WI38 (cell line): Measurements from ENCODE around the gene SLC24A3.

Experiments used
- H3K4me3 ChIP-seq: 2 replicates; pipeline ENCODE4 v1.5.1; 2011; ENCODE audit warnings: low read depth, mild to moderate bottlenecking, control low read depth, low read length
- CTCF ChIP-seq: IDR thresholded peaks from 2 replicates; pipeline ENCODE4 v1.5.1; 2012; ENCODE audit warnings: low read depth, mild to moderate bottlenecking, control low read depth, low read length

Gene SLC24A3

GRCh38 chr20:19565736-19566135 is 353.3 kb downstream of the SLC24A3 start:
- no peak for TF ChIP-seq CTCF
- H3K4me3 ChIP-seq = no peak overlapping the region

- no peak overlapping the region for H3K4me3 ChIP-seq
- TF ChIP-seq CTCF = no peak
These were observed 353.9 kb downstream of the SLC24A3 start for GRCh38 chr20:19566226-19566945.

- no peak overlapping the region for H3K4me3 ChIP-seq
- no peak for TF ChIP-seq CTCF
These were observed 355.7 kb downstream of the SLC24A3 start for GRCh38 chr20:19568128-19568527.

GRCh38 chr20:19571996-19572395 is 359.6 kb downstream of the SLC24A3 start:
- no peak for TF ChIP-seq CTCF
- no peak overlapping the region for H3K4me3 ChIP-seq

- no peak overlapping the region for H3K4me3 ChIP-seq
- TF ChIP-seq CTCF = no peak
These were observed 365.2 kb downstream of the SLC24A3 start for GRCh38 chr20:19577692-19578091.

GRCh38 chr20:19582782-19583181 is 370.3 kb downstream of the SLC24A3 start:
- TF ChIP-seq CTCF = no peak
- H3K4me3 ChIP-seq = no peak overlapping the region

GRCh38 chr20:19583532-19584175 is 371.2 kb downstream of the SLC24A3 start:
- no peak overlapping the region for H3K4me3 ChIP-seq
- peak; percentile 94 for TF ChIP-seq CTCF
